ENCODE results near the gene FLYWCH1.
"Not testable (repeated sequence)": the region's sequence is repeated elsewhere in the genome, so short reads cannot be mapped to it uniquely, and the experiment has no call there.

The FLYWCH1 gene

DNA sequence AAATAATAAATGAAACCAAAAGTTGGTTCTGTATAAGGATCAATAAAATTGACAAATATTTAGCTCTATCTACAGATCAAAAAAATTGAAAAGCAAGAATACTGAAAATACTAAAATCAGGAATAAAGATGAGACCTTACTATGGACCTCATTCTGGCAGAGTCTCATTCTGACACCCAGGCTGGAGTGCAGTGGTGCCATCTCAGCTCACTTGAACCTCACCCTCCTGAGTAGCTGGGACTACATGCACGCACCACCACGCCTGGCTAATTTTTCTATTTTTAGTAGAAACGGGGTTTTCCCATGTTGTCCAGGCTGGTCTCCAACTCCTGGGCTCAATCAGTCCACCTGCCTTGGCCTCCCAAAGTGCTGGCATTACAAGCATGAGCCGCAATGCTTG is 30.3 kb downstream of the FLYWCH1 start:
- no peaks in the 10 kb centered on the region for H3K9me3 ChIP-seq (ENCODE audit: insufficient read depth, low read depth, low read length)
- no peak overlapping the region for H3K9ac ChIP-seq (ENCODE audit: low read depth, low read length)
- no peak overlapping the region for H3K27ac ChIP-seq (ENCODE audit: low read depth, low read length)
- H3K27me3 ChIP-seq (ENCODE audit: insufficient read depth, low read length) = no peaks in the 10 kb centered on the region
- WGBS = 93% methylated on average over 4 of the region's 4 CpGs
- H3K36me3 ChIP-seq (ENCODE audit: insufficient read depth, low read length) = peaks cover 9% of the 10 kb centered on the region; the same call in 1 of the 2 replicates
- no peak overlapping the region for H3K4me3 ChIP-seq (ENCODE audit: low read length)
- no peaks in the 10 kb centered on the region for H3K4me1 ChIP-seq (ENCODE audit: insufficient read depth, low read length)

GRCh38 chr16:2943716-2944115 is 32.0 kb downstream of the FLYWCH1 start:
- H3K4me1 ChIP-seq (ENCODE audit: insufficient read depth, low read length); H3K27me3 ChIP-seq (ENCODE audit: insufficient read depth, low read length); H3K9me3 ChIP-seq (ENCODE audit: insufficient read depth, low read depth, low read length); H3K27ac ChIP-seq (ENCODE audit: low read depth, low read length); H3K9ac ChIP-seq (ENCODE audit: low read depth, low read length); H3K36me3 ChIP-seq (ENCODE audit: insufficient read depth, low read length); H3K4me3 ChIP-seq (ENCODE audit: low read length): not testable (repeated sequence)
- 89% methylated on average over 12 of the region's 12 CpGs for WGBS

- 91% methylated on average over 4 of the region's 4 CpGs for WGBS
- Histone ChIP-seq H3K27ac (ENCODE audit: low read depth, low read length) (no peak overlapping the region), H3K36me3 (ENCODE audit: insufficient read depth, low read length) (0 out of 2 replicates have a peak, but pooled peaks cover 2% of the 10 kb centered on the region), H3K4me1 (ENCODE audit: insufficient read depth, low read length) (no peaks in the 10 kb centered on the region), H3K9ac (ENCODE audit: low read depth, low read length) (no peak overlapping the region), H3K9me3 (ENCODE audit: insufficient read depth, low read depth, low read length) (no peaks in the 10 kb centered on the region), H3K27me3 (ENCODE audit: insufficient read depth, low read length) (no peaks in the 10 kb centered on the region), H3K4me3 (ENCODE audit: low read length) (no peak overlapping the region)
These were observed 34.9 kb downstream of the FLYWCH1 start for GRCh38 chr16:2946649-2947048.

- Histone ChIP-seq H3K4me1 (ENCODE audit: insufficient read depth, low read length) (no peaks in the 10 kb centered on the region), H3K27me3 (ENCODE audit: insufficient read depth, low read length) (no peaks in the 10 kb centered on the region), H3K4me3 (ENCODE audit: low read length) (no peak overlapping the region), H3K36me3 (ENCODE audit: insufficient read depth, low read length) (no peaks in the 10 kb centered on the region), H3K9ac (ENCODE audit: low read depth, low read length) (no peak overlapping the region), H3K9me3 (ENCODE audit: insufficient read depth, low read depth, low read length) (no peaks in the 10 kb centered on the region), H3K27ac (ENCODE audit: low read depth, low read length) (no peak overlapping the region)
- WGBS = 94% methylated on average over 36 of the region's 36 CpGs
These were observed 37.3 kb downstream of the FLYWCH1 start for GRCh38 chr16:2948807-2949704.

GRCh38 chr16:2949705-2950352 is 38.1 kb downstream of the FLYWCH1 start:
- whole genome bisulfite sequencing = 95% methylated on average over 19 of the region's 19 CpGs
- no peaks in the 10 kb centered on the region for H3K9me3 ChIP-seq (ENCODE audit: insufficient read depth, low read depth, low read length)
- H3K36me3 ChIP-seq (ENCODE audit: insufficient read depth, low read length) = no peaks in the 10 kb centered on the region
- H3K27ac ChIP-seq (ENCODE audit: low read depth, low read length) = no peak overlapping the region
- H3K4me3 ChIP-seq (ENCODE audit: low read length) = no peak overlapping the region
- H3K9ac ChIP-seq (ENCODE audit: low read depth, low read length) = no peak overlapping the region
- 0 out of 2 replicates have a peak, but pooled peaks cover under 1% of the 10 kb centered on the region for H3K4me1 ChIP-seq (ENCODE audit: insufficient read depth, low read length)
- H3K27me3 ChIP-seq (ENCODE audit: insufficient read depth, low read length) = no peaks in the 10 kb centered on the region

GRCh38 chr16:2950353-2950724 is 38.6 kb downstream of the FLYWCH1 start:
- peaks cover 5% of the 10 kb centered on the region for H3K4me1 ChIP-seq (ENCODE audit: insufficient read depth, low read length)
- 96% methylated on average over 13 of the region's 13 CpGs for WGBS
- no peak overlapping the region for H3K27ac ChIP-seq (ENCODE audit: low read depth, low read length)
- H3K9ac ChIP-seq (ENCODE audit: low read depth, low read length) = no peak overlapping the region
- H3K27me3 ChIP-seq (ENCODE audit: insufficient read depth, low read length) = no peaks in the 10 kb centered on the region
- H3K9me3 ChIP-seq (ENCODE audit: insufficient read depth, low read depth, low read length) = no peaks in the 10 kb centered on the region
- H3K4me3 ChIP-seq (ENCODE audit: low read length) = no peak overlapping the region
- no peaks in the 10 kb centered on the region for H3K36me3 ChIP-seq (ENCODE audit: insufficient read depth, low read length)

DNA sequence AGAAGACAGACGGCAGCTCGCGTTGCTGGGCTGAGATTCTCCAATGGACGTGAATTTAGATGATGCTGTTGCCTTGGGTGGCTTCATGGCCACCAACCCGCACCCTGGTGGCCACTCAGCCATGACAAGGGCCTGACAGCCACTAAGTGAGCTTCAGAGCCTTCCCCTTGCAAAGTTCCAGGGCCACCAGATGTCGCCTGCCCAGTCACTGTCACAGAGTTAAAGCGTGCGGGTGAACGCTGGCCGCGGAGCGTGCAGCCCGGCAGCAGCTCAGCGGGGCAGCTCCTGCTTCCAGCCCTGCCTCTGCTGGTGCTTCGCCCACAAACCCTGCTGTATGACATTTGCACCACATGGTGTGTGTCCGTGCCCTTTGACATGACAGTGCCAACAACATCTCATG is 39.0 kb downstream of the FLYWCH1 start:
- H3K27ac ChIP-seq (ENCODE audit: low read depth, low read length) = no peak overlapping the region
- no peaks in the 10 kb centered on the region for H3K9me3 ChIP-seq (ENCODE audit: insufficient read depth, low read depth, low read length)
- H3K27me3 ChIP-seq (ENCODE audit: insufficient read depth, low read length) = no peaks in the 10 kb centered on the region
- H3K36me3 ChIP-seq (ENCODE audit: insufficient read depth, low read length) = no peaks in the 10 kb centered on the region
- peaks cover 8% of the 10 kb centered on the region for H3K4me1 ChIP-seq (ENCODE audit: insufficient read depth, low read length)
- no peak overlapping the region for H3K4me3 ChIP-seq (ENCODE audit: low read length)
- H3K9ac ChIP-seq (ENCODE audit: low read depth, low read length) = no peak overlapping the region
- 90% methylated on average over 16 of the region's 16 CpGs for WGBS

DNA sequence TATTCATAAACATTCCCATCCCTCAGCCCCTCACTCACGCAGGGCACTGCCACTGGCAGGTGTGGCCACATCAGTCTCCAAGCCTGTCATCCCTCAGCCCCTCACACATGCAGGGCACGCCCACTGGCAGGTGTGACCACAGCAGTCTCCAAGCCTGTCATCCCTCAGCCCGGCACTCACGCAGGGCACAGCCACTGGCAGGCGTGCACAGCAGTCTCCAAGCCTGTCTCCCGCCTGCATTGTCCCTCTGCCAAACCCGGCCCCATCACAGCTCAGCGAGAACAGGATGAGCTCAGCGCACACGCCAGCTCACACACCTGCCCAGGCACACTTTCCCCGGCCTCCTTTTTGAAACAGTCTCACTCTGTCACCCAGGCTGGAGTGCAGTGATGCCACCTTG is 40.9 kb downstream of the FLYWCH1 start:
- no peaks in the 10 kb centered on the region for H3K27me3 ChIP-seq (ENCODE audit: insufficient read depth, low read length)
- H3K9ac ChIP-seq (ENCODE audit: low read depth, low read length) = no peak overlapping the region
- 87% methylated on average over 11 of the region's 11 CpGs for WGBS
- H3K27ac ChIP-seq (ENCODE audit: low read depth, low read length) = no peak overlapping the region
- H3K9me3 ChIP-seq (ENCODE audit: insufficient read depth, low read depth, low read length) = no peaks in the 10 kb centered on the region
- H3K36me3 ChIP-seq (ENCODE audit: insufficient read depth, low read length) = no peaks in the 10 kb centered on the region
- H3K4me3 ChIP-seq (ENCODE audit: low read length) = no peak overlapping the region
- H3K4me1 ChIP-seq (ENCODE audit: insufficient read depth, low read length) = peaks cover 15% of the 10 kb centered on the region

- Histone ChIP-seq H3K36me3 (ENCODE audit: insufficient read depth, low read length) (no peaks in the 10 kb centered on the region), H3K4me1 (ENCODE audit: insufficient read depth, low read length) (peaks cover 15% of the 10 kb centered on the region), H3K27ac (ENCODE audit: low read depth, low read length) (no peak overlapping the region), H3K9me3 (ENCODE audit: insufficient read depth, low read depth, low read length) (no peaks in the 10 kb centered on the region), H3K4me3 (ENCODE audit: low read length) (no peak overlapping the region), H3K27me3 (ENCODE audit: insufficient read depth, low read length) (no peaks in the 10 kb centered on the region), H3K9ac (ENCODE audit: low read depth, low read length) (no peak overlapping the region)
- WGBS = 85% methylated on average over 31 of the region's 31 CpGs
These were observed 42.2 kb downstream of the FLYWCH1 start for GRCh38 chr16:2953706-2954627.

DNA sequence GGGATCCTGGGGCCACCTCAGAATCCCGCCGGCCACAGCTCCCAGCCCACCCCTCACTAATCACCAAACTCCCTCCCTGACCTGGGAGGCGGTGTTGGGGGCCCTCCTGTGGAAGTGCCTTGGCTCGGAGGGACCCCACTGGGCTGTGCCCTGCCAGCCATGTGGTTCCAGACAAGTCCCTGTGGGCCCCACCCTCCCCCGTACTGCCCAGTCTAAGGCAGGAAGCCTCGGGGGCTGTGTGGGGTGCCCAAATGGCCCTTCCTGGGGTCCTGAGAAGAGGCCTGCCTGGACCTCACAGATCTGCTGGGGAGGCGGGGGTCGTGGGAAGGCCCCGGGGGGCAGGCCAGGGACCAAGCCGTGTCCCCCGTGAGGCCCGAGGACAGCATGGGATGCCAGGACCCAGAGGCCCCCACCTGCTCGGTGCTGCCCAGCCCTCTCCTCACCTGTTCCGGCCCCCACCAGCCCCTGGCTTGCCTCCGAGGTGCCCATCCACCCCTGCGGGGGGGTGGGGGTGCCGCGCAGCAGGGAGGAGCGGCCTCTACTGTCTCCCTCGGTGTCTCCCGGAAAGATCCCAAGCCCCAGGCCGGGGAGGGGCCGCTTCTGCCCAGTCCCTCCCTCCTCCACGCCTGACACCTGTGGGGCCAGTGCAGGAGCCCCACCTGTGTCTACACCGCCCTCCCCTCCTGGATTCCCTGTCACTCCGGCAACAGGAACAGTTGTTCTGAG is 43.1 kb downstream of the FLYWCH1 start:
- no peak overlapping the region for H3K9ac ChIP-seq (ENCODE audit: low read depth, low read length)
- 89% methylated on average over 26 of the region's 26 CpGs for WGBS
- no peak overlapping the region for H3K27ac ChIP-seq (ENCODE audit: low read depth, low read length)

More for the DNA sequence above, 43.1 kb downstream of the FLYWCH1 start:
- Histone ChIP-seq H3K27me3 (ENCODE audit: insufficient read depth, low read length) (no peaks in the 10 kb centered on the region), H3K4me1 (ENCODE audit: insufficient read depth, low read length) (peaks cover 15% of the 10 kb centered on the region), H3K36me3 (ENCODE audit: insufficient read depth, low read length) (no peaks in the 10 kb centered on the region), H3K4me3 (ENCODE audit: low read length) (no peak overlapping the region), H3K9me3 (ENCODE audit: insufficient read depth, low read depth, low read length) (no peaks in the 10 kb centered on the region)
